SHP77 treated with DMSO at 0.1 percent for 48 hours (cell line): ENCODE results near the gene ERAL1.
"Not testable (repeated sequence)": the region's sequence is repeated elsewhere in the genome, so short reads cannot be mapped to it uniquely, and the experiment has no call there.

Source experiments
- DNase-seq: peaks from one replicate; lab custom pipeline; 2025; lab: John Stamatoyannopoulos, UW

The ERAL1 gene

GRCh38 chr17:28853295-28853694 lies 1.5 kb upstream of the ERAL1 start:
- DNase-seq: no peak

GRCh38 chr17:28855336-28855679 lies 492 bp downstream of the ERAL1 start:
- no peak for DNase-seq

- no peak for DNase-seq
Observed at GRCh38 chr17:28856028-28856574, 1.3 kb downstream of the ERAL1 start.

- no peak for DNase-seq
Observed at GRCh38 chr17:28857905-28858800, 3.3 kb downstream of the ERAL1 start.

GRCh38 chr17:28858801-28859355 lies 4.1 kb downstream of the ERAL1 start:
- DNase-seq: no peak

GRCh38 chr17:28860363-28860808 lies 5.6 kb downstream of the ERAL1 start:
- DNase-seq: no peak

- no peak for DNase-seq
Observed at GRCh38 chr17:28861393-28862203, 6.8 kb downstream of the ERAL1 start.

GRCh38 chr17:28862561-28862960 lies 7.7 kb downstream of the ERAL1 start:
- no peak for DNase-seq

- no peak for DNase-seq
Observed at GRCh38 chr17:28863953-28864352, 9.1 kb downstream of the ERAL1 start.

- DNase-seq: no peak
Observed at GRCh38 chr17:28864991-28865849, 10.4 kb downstream of the ERAL1 start.

- DNase-seq: no peak
Observed at GRCh38 chr17:28865946-28866752, 11.3 kb downstream of the ERAL1 start.

GRCh38 chr17:28867276-28867675 lies 12.5 kb downstream of the ERAL1 start:
- DNase-seq: no peak

- DNase-seq: no peak
Observed at GRCh38 chr17:28871056-28871579, 16.3 kb downstream of the ERAL1 start.

- DNase-seq: no peak
Observed at GRCh38 chr17:28873839-28874238, 19.0 kb downstream of the ERAL1 start.

GRCh38 chr17:28874750-28875149 lies 19.9 kb downstream of the ERAL1 start:
- DNase-seq: no peak

- no peak for DNase-seq
Observed at GRCh38 chr17:28875848-28876550, 21.2 kb downstream of the ERAL1 start.

- not testable (repeated sequence) for DNase-seq
Observed at GRCh38 chr17:28877150-28877711, 22.4 kb downstream of the ERAL1 start.

GRCh38 chr17:28878158-28878910 lies 23.5 kb downstream of the ERAL1 start:
- DNase-seq: no peak

GRCh38 chr17:28878981-28879380 lies 24.2 kb downstream of the ERAL1 start:
- DNase-seq: peak; percentile 9
